Measurements from ENCODE around the gene FANCC. TPM values are rescaled to one million over a fixed set of nuclear protein-coding genes. Genes with fewer than 3 reads are reported as not detected.

FANCC gene
- total RNA-seq, 3 donors from 2014 or later (not counting 1 experiment from before 2014, with no cell fraction given), result 9.9 to 18.9 (median 12.8) TPM

DNA sequence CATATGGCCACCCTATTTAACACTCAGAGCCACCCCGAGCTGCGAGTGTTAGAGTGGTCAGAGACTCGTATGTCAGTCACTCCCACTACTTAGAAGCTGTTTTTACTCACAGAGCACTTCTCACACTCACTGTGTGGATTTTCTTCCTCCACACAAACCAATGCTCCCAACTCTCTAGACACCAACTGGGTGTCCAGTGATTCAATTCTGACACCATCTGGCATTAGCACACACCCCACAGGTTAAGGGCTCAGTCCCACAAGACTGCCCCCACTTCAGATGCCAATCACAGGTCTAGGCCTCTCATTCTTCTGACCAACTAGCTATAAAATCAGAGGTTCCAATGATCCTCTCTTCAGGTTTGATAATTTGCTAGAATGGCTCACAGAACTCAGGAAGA lies 174.8 kb downstream of the FANCC start:
- no peaks in the 10 kb centered on the region for H3K36me3 Mint-ChIP-seq
- 95% methylated on average over 3 of the region's 3 CpGs for WGBS (ENCODE audit: insufficient coverage)
- intact Hi-C loops (cut with micrococcal nuclease), result no loop called here
- no peaks in the 10 kb centered on the region for H3K9me3 Mint-ChIP-seq
- no peak for TF ChIP-seq CTCF (IDR thresholded peaks at IDR 0.05)
- H3K4me1 Mint-ChIP-seq, result no peaks in the 10 kb centered on the region
- H3K9me3 ChIP-seq (ENCODE audit: control insufficient read depth, insufficient read depth, low read length), result no peaks in the 10 kb centered on the region
- ATAC-seq (no peak), DNase-seq (no peak)
- H3K36me3 ChIP-seq (ENCODE audit: control insufficient read depth, insufficient read depth, low read length), result no peaks in the 10 kb centered on the region
- no peaks in the 10 kb centered on the region for H3K27me3 Mint-ChIP-seq (ENCODE audit: low read depth in 2 of 2)
- no peak overlapping the region for H3K4me3 ChIP-seq (ENCODE audit: low read length)
- no peak overlapping the region for H3K27ac Mint-ChIP-seq
- H3K27me3 ChIP-seq (ENCODE audit: control insufficient read depth, insufficient read depth, low read length), result no peaks in the 10 kb centered on the region
- H3K4me3 Mint-ChIP-seq, result no peak overlapping the region
- H3K4me1 ChIP-seq (ENCODE audit: control insufficient read depth, insufficient read depth, low read length), result no peaks in the 10 kb centered on the region
- no peak overlapping the region for H3K27ac ChIP-seq (ENCODE audit: low read length)

- Histone ChIP-seq H3K4me3 (ENCODE audit: low read length) (no peak overlapping the region), H3K27me3 (ENCODE audit: control insufficient read depth, insufficient read depth, low read length) (no peaks in the 10 kb centered on the region), H3K9me3 (ENCODE audit: control insufficient read depth, insufficient read depth, low read length) (no peaks in the 10 kb centered on the region), H3K4me1 (ENCODE audit: control insufficient read depth, insufficient read depth, low read length) (no peaks in the 10 kb centered on the region), H3K27ac (ENCODE audit: low read length) (no peak overlapping the region), H3K36me3 (ENCODE audit: control insufficient read depth, insufficient read depth, low read length) (no peaks in the 10 kb centered on the region)
- Mint-ChIP-seq H3K27ac (no peak overlapping the region), H3K4me3 (no peak overlapping the region), H3K4me1 (no peaks in the 10 kb centered on the region), H3K9me3 (no peaks in the 10 kb centered on the region), H3K27me3 (ENCODE audit: low read depth in 2 of 2) (no peaks in the 10 kb centered on the region), H3K36me3 (no peaks in the 10 kb centered on the region)
- TF ChIP-seq CTCF (IDR thresholded peaks at IDR 0.05), result no peak
- ATAC-seq, result no peak
- DNase-seq, result no peak
- intact Hi-C loops (cut with micrococcal nuclease), result no loop called here
- WGBS (ENCODE audit: insufficient coverage), result 100% methylated on average over 2 of the region's 4 CpGs
These were observed 175.2 kb downstream of the FANCC start for GRCh38 chr9:95142315-95142714.

GRCh38 chr9:95140821-95141220 lies 176.7 kb downstream of the FANCC start:
- Histone ChIP-seq H3K4me3 (ENCODE audit: low read length) (no peak overlapping the region), H3K27me3 (ENCODE audit: control insufficient read depth, insufficient read depth, low read length) (no peaks in the 10 kb centered on the region), H3K27ac (ENCODE audit: low read length) (no peak overlapping the region), H3K9me3 (ENCODE audit: control insufficient read depth, insufficient read depth, low read length) (no peaks in the 10 kb centered on the region), H3K4me1 (ENCODE audit: control insufficient read depth, insufficient read depth, low read length) (no peaks in the 10 kb centered on the region), H3K36me3 (ENCODE audit: control insufficient read depth, insufficient read depth, low read length) (no peaks in the 10 kb centered on the region)
- Mint-ChIP-seq H3K36me3 (no peaks in the 10 kb centered on the region), H3K4me1 (no peaks in the 10 kb centered on the region), H3K4me3 (no peak overlapping the region), H3K27ac (no peak overlapping the region), H3K9me3 (no peaks in the 10 kb centered on the region), H3K27me3 (ENCODE audit: low read depth in 2 of 2) (no peaks in the 10 kb centered on the region)
- ATAC-seq, result no peak
- DNase-seq, result no peak
- WGBS (ENCODE audit: insufficient coverage), result 92% methylated on average over 2 of the region's 2 CpGs
- intact Hi-C loops (cut with micrococcal nuclease), result no loop called here
- no peak for TF ChIP-seq CTCF (IDR thresholded peaks at IDR 0.05)

DNA sequence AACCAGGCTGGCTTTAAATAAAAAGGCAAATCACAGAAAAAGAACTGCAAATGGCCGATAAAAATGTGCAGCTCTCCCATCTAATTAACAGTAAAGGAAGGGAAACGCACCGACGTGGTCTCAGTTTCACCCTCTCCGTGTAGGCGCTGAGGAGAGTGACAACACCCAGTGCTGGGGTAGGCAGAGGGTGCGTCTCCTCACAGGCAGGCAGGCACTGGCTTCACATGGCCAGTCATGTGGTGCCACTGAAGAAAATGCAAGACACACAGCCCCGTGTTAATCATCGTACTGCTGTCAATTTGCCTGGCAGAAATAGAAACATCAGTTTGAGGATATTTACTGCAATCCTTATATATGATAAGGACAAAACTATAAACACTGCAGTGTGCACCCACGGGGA lies 178.4 kb downstream of the FANCC start:
- ATAC-seq (no peak), DNase-seq (no peak)
- Histone ChIP-seq H3K4me3 (ENCODE audit: low read length) (no peak overlapping the region), H3K27ac (ENCODE audit: low read length) (no peak overlapping the region), H3K4me1 (ENCODE audit: control insufficient read depth, insufficient read depth, low read length) (no peaks in the 10 kb centered on the region), H3K36me3 (ENCODE audit: control insufficient read depth, insufficient read depth, low read length) (no peaks in the 10 kb centered on the region), H3K27me3 (ENCODE audit: control insufficient read depth, insufficient read depth, low read length) (no peaks in the 10 kb centered on the region), H3K9me3 (ENCODE audit: control insufficient read depth, insufficient read depth, low read length) (no peaks in the 10 kb centered on the region)
- 91% methylated on average over 10 of the region's 10 CpGs for WGBS (ENCODE audit: insufficient coverage)
- no peak overlapping the region for H3K4me3 Mint-ChIP-seq
- no peak overlapping the region for H3K27ac Mint-ChIP-seq
- no peaks in the 10 kb centered on the region for H3K27me3 Mint-ChIP-seq (ENCODE audit: low read depth in 2 of 2)
- no peak for TF ChIP-seq CTCF (IDR thresholded peaks at IDR 0.05)
- H3K9me3 Mint-ChIP-seq, result no peaks in the 10 kb centered on the region
- H3K4me1 Mint-ChIP-seq, result no peaks in the 10 kb centered on the region
- no peaks in the 10 kb centered on the region for H3K36me3 Mint-ChIP-seq
- intact Hi-C loops (cut with micrococcal nuclease), result no loop called here

Measured in natural killer cell (primary cell).